Hematopoietic multipotent progenitor cell treated with erythropoietin and hydrocortisone succinate and interleukin-3 and kit ligand, for 15 days (in vitro differentiated cells): ENCODE results near the gene BRMS1L.
"Not testable (repeated sequence)": the region's sequence is repeated elsewhere in the genome, so short reads cannot be mapped to it uniquely, and the experiment has no call there.

ENCODE experiments used
- DNase-seq: peaks from one replicate; pipeline ENCODE4 v3.0.0-alpha.2; 2015; ENCODE audit warnings: low spot score

Gene BRMS1L

GRCh38 chr14:35821564-35822411 lies 4.3 kb upstream of the BRMS1L start:
- DNase-seq = peak; percentile 40

- DNase-seq = no peak
These were observed 3.6 kb upstream of the BRMS1L start for GRCh38 chr14:35822501-35822900.

- DNase-seq = not testable (repeated sequence)
These were observed 1.5 kb upstream of the BRMS1L start for GRCh38 chr14:35824446-35825165.

GRCh38 chr14:35825968-35826217 lies 245 bp upstream of the BRMS1L start:
- no peak for DNase-seq

- no peak for DNase-seq
These were observed 846 bp downstream of the BRMS1L start for GRCh38 chr14:35826952-35827416.

GRCh38 chr14:35827678-35828472 lies 1.7 kb downstream of the BRMS1L start:
- DNase-seq = no peak

- no peak for DNase-seq
These were observed 3.3 kb downstream of the BRMS1L start for GRCh38 chr14:35829449-35829848.

- no peak for DNase-seq
These were observed 9.3 kb downstream of the BRMS1L start for GRCh38 chr14:35835208-35835982.

GRCh38 chr14:35841704-35842103 lies 15.6 kb downstream of the BRMS1L start:
- DNase-seq = not testable (repeated sequence)

GRCh38 chr14:35842245-35842644 lies 16.1 kb downstream of the BRMS1L start:
- not testable (repeated sequence) for DNase-seq

GRCh38 chr14:35844494-35844893 lies 18.4 kb downstream of the BRMS1L start:
- DNase-seq = no peak

GRCh38 chr14:35847636-35848035 lies 21.5 kb downstream of the BRMS1L start:
- no peak for DNase-seq

GRCh38 chr14:35849122-35849521 lies 23.0 kb downstream of the BRMS1L start:
- no peak for DNase-seq

- DNase-seq = no peak
These were observed 25.7 kb downstream of the BRMS1L start for GRCh38 chr14:35851823-35852222.

- no peak for DNase-seq
These were observed 27.1 kb downstream of the BRMS1L start for GRCh38 chr14:35853225-35853624.

- no peak for DNase-seq
These were observed 28.6 kb downstream of the BRMS1L start for GRCh38 chr14:35854696-35855270.

- DNase-seq = no peak
These were observed 29.8 kb downstream of the BRMS1L start for GRCh38 chr14:35855876-35856481.

- no peak for DNase-seq
These were observed 32.5 kb downstream of the BRMS1L start for GRCh38 chr14:35858521-35859209.

GRCh38 chr14:35861204-35861868 lies 35.2 kb downstream of the BRMS1L start:
- no peak for DNase-seq
